ENCODE data around the gene CERK. TPM values are rescaled to one million over a fixed set of nuclear protein-coding genes. Genes with fewer than 3 reads are reported as not detected.

CERK gene
- total RNA-seq, 1 donor from 2014 or later: 26.1 TPM

DNA sequence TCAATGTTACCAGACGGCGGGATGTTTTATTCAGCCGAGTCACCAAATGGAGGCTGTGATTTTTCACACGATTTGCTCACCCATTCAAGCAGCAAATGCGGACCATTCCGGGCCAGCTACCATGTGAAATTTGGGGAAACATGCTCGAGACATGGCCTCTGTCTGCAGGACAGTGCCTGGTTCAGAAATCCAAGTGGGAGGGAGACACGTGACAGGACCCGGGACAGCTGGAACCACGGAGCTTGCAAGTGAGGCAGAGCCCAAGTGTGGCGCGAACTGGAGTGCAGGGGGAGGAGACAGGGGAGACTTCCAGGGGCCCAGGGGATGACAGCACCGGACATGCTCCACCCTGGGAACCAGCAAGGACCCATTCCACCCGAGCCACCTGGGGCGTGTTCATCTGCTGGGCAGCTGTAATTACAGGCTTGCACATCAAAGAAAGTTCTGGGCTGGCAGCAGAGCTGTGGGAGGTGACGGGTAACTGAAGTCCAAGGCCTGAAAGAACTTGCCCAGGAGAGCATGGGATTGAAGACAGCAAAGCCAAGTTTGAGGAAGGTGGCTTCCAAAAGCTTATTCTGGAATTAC lies 16.5 kb downstream of the CERK start:
- no peak overlapping the region for H3K27ac ChIP-seq
- peaks cover 60% of the 10 kb centered on the region for H3K36me3 ChIP-seq
- TF ChIP-seq, protein P1, sequence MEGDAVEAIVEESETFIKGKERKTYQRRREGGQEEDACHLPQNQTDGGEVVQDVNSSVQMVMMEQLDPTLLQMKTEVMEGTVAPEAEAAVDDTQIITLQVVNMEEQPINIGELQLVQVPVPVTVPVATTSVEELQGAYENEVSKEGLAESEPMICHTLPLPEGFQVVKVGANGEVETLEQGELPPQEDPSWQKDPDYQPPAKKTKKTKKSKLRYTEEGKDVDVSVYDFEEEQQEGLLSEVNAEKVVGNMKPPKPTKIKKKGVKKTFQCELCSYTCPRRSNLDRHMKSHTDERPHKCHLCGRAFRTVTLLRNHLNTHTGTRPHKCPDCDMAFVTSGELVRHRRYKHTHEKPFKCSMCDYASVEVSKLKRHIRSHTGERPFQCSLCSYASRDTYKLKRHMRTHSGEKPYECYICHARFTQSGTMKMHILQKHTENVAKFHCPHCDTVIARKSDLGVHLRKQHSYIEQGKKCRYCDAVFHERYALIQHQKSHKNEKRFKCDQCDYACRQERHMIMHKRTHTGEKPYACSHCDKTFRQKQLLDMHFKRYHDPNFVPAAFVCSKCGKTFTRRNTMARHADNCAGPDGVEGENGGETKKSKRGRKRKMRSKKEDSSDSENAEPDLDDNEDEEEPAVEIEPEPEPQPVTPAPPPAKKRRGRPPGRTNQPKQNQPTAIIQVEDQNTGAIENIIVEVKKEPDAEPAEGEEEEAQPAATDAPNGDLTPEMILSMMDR (IDR thresholded peaks at IDR 0.05): no peak
- H3K9me3 ChIP-seq: no peaks in the 10 kb centered on the region
- no peaks in the 10 kb centered on the region for H3K4me1 ChIP-seq
- DNase-seq: no peak
- no peak overlapping the region for H3K4me3 ChIP-seq
- intact Hi-C loops (cut with DNase I): no loop called here
- ATAC-seq: no peak
- H3K27me3 ChIP-seq (ENCODE audit: low read depth): no peaks in the 10 kb centered on the region

- intact Hi-C loops (cut with DNase I): no loop called here
Measured at GRCh38 chr22:46719921-46720320, 18.1 kb downstream of the CERK start.

DNA sequence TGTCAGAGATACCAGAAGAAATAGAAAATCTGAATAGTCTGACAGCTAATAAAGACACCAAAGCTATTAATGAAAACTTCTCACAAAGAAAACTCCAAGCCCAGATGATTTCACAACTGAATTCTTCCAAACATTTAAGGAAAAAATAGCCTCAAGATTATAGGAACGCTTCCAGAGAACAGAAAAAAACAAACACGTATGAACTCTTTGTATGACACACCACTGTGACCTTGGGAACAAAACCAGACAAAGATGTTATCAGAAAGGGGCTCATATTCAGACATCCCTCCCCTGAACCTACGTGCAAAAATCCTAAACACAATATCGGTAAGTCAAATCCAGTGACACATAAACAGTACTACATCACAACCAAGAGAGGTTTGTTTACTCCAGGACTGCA lies 23.5 kb downstream of the CERK start:
- TF ChIP-seq, protein P1 (IDR thresholded peaks at IDR 0.05): no peak
- no peaks in the 10 kb centered on the region for H3K9me3 ChIP-seq
- no peak overlapping the region for H3K27ac ChIP-seq
- peaks cover 14% of the 10 kb centered on the region for H3K4me1 ChIP-seq
- no peak for ATAC-seq
- H3K36me3 ChIP-seq: peaks cover 77% of the 10 kb centered on the region
- H3K4me3 ChIP-seq: no peak overlapping the region
- no peak for DNase-seq
- no peaks in the 10 kb centered on the region for H3K27me3 ChIP-seq (ENCODE audit: low read depth)
- intact Hi-C loops (cut with DNase I): no loop called here

More at GRCh38 chr22:46719921-46720320, 18.1 kb downstream of the CERK start:
- no peak overlapping the region for H3K4me3 ChIP-seq
- H3K27ac ChIP-seq: no peak overlapping the region
- ATAC-seq (no peak), DNase-seq (no peak)
- H3K27me3 ChIP-seq (ENCODE audit: low read depth): no peaks in the 10 kb centered on the region
- peaks cover 3% of the 10 kb centered on the region for H3K4me1 ChIP-seq
- H3K9me3 ChIP-seq: no peaks in the 10 kb centered on the region
- TF ChIP-seq, protein P1 (IDR thresholded peaks at IDR 0.05): no peak
- H3K36me3 ChIP-seq: peaks cover 75% of the 10 kb centered on the region

- TF ChIP-seq, protein P1 (IDR thresholded peaks at IDR 0.05): no peak
- Histone ChIP-seq H3K27me3 (ENCODE audit: low read depth) (no peaks in the 10 kb centered on the region), H3K36me3 (peaks cover 77% of the 10 kb centered on the region), H3K9me3 (no peaks in the 10 kb centered on the region), H3K4me1 (peaks cover 14% of the 10 kb centered on the region), H3K27ac (no peak overlapping the region), H3K4me3 (no peak overlapping the region)
- intact Hi-C loops (cut with DNase I): no loop called here
- no peak for DNase-seq
- no peak for ATAC-seq
Measured at GRCh38 chr22:46712288-46712687, 25.8 kb downstream of the CERK start.

GRCh38 chr22:46710806-46711205 lies 27.2 kb downstream of the CERK start:
- H3K36me3 ChIP-seq: peaks cover 78% of the 10 kb centered on the region
- no peak for DNase-seq

More at GRCh38 chr22:46710806-46711205, 27.2 kb downstream of the CERK start:
- Histone ChIP-seq H3K27ac (no peak overlapping the region), H3K27me3 (ENCODE audit: low read depth) (no peaks in the 10 kb centered on the region), H3K4me3 (no peak overlapping the region), H3K9me3 (no peaks in the 10 kb centered on the region), H3K4me1 (peaks cover 14% of the 10 kb centered on the region)
- TF ChIP-seq, protein P1 (IDR thresholded peaks at IDR 0.05): no peak
- ATAC-seq: no peak
- intact Hi-C loops (cut with DNase I): no loop called here
